Hepatocyte (in vitro differentiated cells): Measurements from ENCODE around the gene ADGRV1. TPM values are rescaled to one million over a fixed set of nuclear protein-coding genes. Genes with fewer than 3 reads are reported as not detected.

Experiments
- DNase-seq: peaks from one replicate; pipeline ENCODE4 v3.0.0-alpha.2; 2016; ENCODE audit warnings: low spot score
- H2AFZ ChIP-seq: fragments of 200-600 bp; sonication (generic); 2 replicates; pipeline ENCODE4 v1.6.0; 2016; ENCODE audit warnings: antibody characterized with exemption, mild to moderate bottlenecking
- H3K27ac ChIP-seq: fragments of 200-600 bp; sonication (generic); 2 replicates; pipeline ENCODE4 v1.5.1; 2016; ENCODE audit warnings: mild to moderate bottlenecking
- H3K27me3 ChIP-seq: fragments of 200-600 bp; sonication (generic); 2 replicates; pipeline ENCODE4 v1.6.1; 2016
- H3K36me3 ChIP-seq: fragments of 200-600 bp; sonication (generic); replicated peaks from 2 replicates; pipeline ENCODE4 v1.5.1; 2016; ENCODE audit warnings: low read depth; ENCODE audit not compliant: insufficient read depth
- H3K4me1 ChIP-seq: fragments of 200-600 bp; sonication (generic); 2 replicates; pipeline ENCODE4 v1.5.1; 2016; ENCODE audit warnings: mild to moderate bottlenecking, moderate library complexity; ENCODE audit not compliant: insufficient read depth
- H3K4me2 ChIP-seq: fragments of 200-600 bp; sonication (generic); 2 replicates; pipeline ENCODE4 v1.6.0; 2016
- H3K4me3 ChIP-seq: fragments of 200-600 bp; sonication (generic); 2 replicates; pipeline ENCODE4 v1.5.1; 2016; ENCODE audit warnings: mild to moderate bottlenecking
- H3K79me2 ChIP-seq: fragments of 200-600 bp; sonication (generic); 2 replicates; pipeline ENCODE4 v1.6.0; 2017; ENCODE audit warnings: mild to moderate bottlenecking
- H3K9me2 ChIP-seq: fragments of 200-600 bp; sonication (generic); replicated peaks from 2 replicates; pipeline ENCODE4 v1.6.0; 2017; ENCODE audit warnings: mild to moderate bottlenecking; ENCODE audit not compliant: insufficient read depth
- H3K9me3 ChIP-seq: fragments of 200-600 bp; sonication (generic); 2 replicates; pipeline ENCODE4 v1.5.1; 2016; ENCODE audit warnings: low read depth, mild to moderate bottlenecking
- H4K20me1 ChIP-seq: fragments of 200-600 bp; sonication (generic); 2 replicates; pipeline ENCODE4 v1.6.0; 2016; ENCODE audit warnings: mild to moderate bottlenecking; ENCODE audit not compliant: insufficient read depth, poor library complexity, severe bottlenecking
- CTCF ChIP-seq: fragments of 200-600 bp; sonication (generic); IDR thresholded peaks from 2 replicates; pipeline ENCODE4 v1.5.1; 2016; ENCODE audit warnings: antibody characterized with exemption, mild to moderate bottlenecking; ENCODE audit not compliant: poor library complexity
- EZH2 ChIP-seq: fragments of 200-600 bp; sonication (generic); IDR thresholded peaks from 2 replicates; pipeline ENCODE4 v1.6.1; 2016; ENCODE audit warnings: antibody characterized with exemption, mild to moderate bottlenecking, borderline replicate concordance
- EZH2phosphoT487 ChIP-seq: fragments of 200-600 bp; sonication (generic); IDR thresholded peaks from one replicate; pipeline ENCODE4 v1.6.1; 2018; ENCODE audit warnings: antibody characterized with exemption, mild to moderate bottlenecking, low read depth, moderate library complexity; ENCODE audit not compliant: unreplicated experiment, severe bottlenecking
- WGBS: methylation state at CpG from one replicate; pipeline ENCODE4 v1.1.6; 2016; ENCODE audit warnings: low lambda C conversion rate; ENCODE audit errors: missing lambda C conversion rate; 5-methylcytosine and 5-hydroxymethylcytosine counted together
- polyA plus RNA-seq: library from polyadenylated mRNA; unstranded; fragments of >200 nt; fragmentation: Nextera tagmentation; extraction: Ambion mirVana; gene quantifications from 2 replicates; pipeline ENCODE4 v1.2.1, GENCODE V29; 2016
- total RNA-seq: library from RNA; depleted of rRNA; stranded (reverse); fragments of >200 nt; gene quantifications from 2 replicates; pipeline ENCODE4 v1.2.3, GENCODE V29; 2014

The ADGRV1 gene
- total and polyA plus RNA-seq, 2 experiments from 2014 or later: 74.9 to 88.3 TPM

DNA sequence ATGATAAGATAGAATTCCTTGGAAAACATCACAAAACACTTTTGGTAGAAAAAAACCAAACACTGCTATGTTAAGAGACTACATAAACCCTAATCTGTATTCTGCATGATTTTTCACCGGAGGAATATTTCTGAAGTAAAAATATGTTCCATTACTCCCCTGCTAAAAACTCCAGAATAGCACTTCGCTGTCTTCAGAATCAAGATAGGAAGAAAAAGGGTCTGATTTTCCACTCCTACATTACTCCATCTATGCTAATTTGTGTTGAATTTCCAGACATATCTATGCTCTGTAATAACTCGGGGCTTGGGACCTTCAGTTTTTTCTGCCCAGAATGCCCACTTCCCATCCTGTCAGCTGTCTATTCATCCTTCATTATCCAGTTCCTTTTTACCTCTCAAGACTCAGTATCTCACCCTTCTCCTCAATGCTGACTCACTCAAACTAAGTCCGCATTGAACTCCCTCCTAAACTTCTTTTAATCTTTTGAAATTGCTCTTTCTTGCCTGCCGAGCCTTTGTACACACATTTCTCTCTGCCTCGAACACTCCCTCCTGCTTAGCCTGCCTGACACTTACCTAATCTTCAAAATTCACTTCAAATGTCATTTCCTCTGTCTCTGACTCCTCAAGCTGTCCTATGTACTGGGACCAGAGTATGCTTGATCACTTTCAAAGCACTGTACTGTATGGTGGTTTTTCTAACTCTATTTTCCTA lies 653.6 kb downstream of the ADGRV1 start:
- H3K4me3 ChIP-seq: no peak overlapping the region
- WGBS: 45% methylated on average over 6 of the region's 6 CpGs
- peaks cover 17% of the 10 kb centered on the region for H3K4me1 ChIP-seq
- H3K27me3 ChIP-seq: no peaks in the 10 kb centered on the region
- peak overlapping the region; percentile 46 for H3K4me2 ChIP-seq
- DNase-seq: peak; percentile 15
- no peaks in the 10 kb centered on the region for H3K79me2 ChIP-seq
- no peaks in the 10 kb centered on the region for H3K36me3 ChIP-seq
- no peaks in the 10 kb centered on the region for H3K9me2 ChIP-seq
- no peaks in the 10 kb centered on the region for H3K9me3 ChIP-seq
- peak overlapping the region; percentile 89 for H3K27ac ChIP-seq
- peak overlapping the region; percentile 11 for H2AFZ ChIP-seq
- TF ChIP-seq EZH2: no peak
- TF ChIP-seq CTCF: no peak
- TF ChIP-seq EZH2phosphoT487: no peak
- H4K20me1 ChIP-seq: no peaks in the 10 kb centered on the region

GRCh38 chr5:91212714-91213092 lies 654.1 kb downstream of the ADGRV1 start:
- Histone ChIP-seq H3K4me3 (no peak overlapping the region), H4K20me1 (no peaks in the 10 kb centered on the region), H3K9me3 (no peaks in the 10 kb centered on the region), H3K4me2 (peak overlapping the region; percentile 46), H3K36me3 (no peaks in the 10 kb centered on the region), H3K4me1 (peaks cover 17% of the 10 kb centered on the region), H3K27ac (peak overlapping the region; percentile 89), H3K79me2 (no peaks in the 10 kb centered on the region), H3K9me2 (no peaks in the 10 kb centered on the region), H3K27me3 (no peaks in the 10 kb centered on the region), H2AFZ (peak overlapping the region; percentile 11)
- TF ChIP-seq CTCF (no peak), EZH2phosphoT487 (no peak), EZH2 (no peak)
- DNase-seq: peak; percentile 83
- 38% methylated on average over 1 of the region's 1 CpG for WGBS

Other genes with a start within 250 kb of the ADGRV1 start
- gene CETN3, start 149.0 kb upstream of the ADGRV1 start, total RNA-seq: 15.7 and 25.2 TPM in 2 replicates
- 33.8 and 37.0 TPM in 2 replicates for gene CETN3, start 149.0 kb upstream of the ADGRV1 start, polyA plus RNA-seq
- gene MBLAC2, start 84.0 kb upstream of the ADGRV1 start, total RNA-seq: 6.8 and 7.6 TPM in 2 replicates
- gene MBLAC2, start 84.0 kb upstream of the ADGRV1 start, polyA plus RNA-seq: 2.9 and 3.7 TPM in 2 replicates
- 0.64 and 3.5 TPM in 2 replicates for gene POLR3G, start 83.9 kb upstream of the ADGRV1 start, total RNA-seq
- 0.79 and 1.0 TPM in 2 replicates for gene POLR3G, start 83.9 kb upstream of the ADGRV1 start, polyA plus RNA-seq
- 29.8 and 30.6 TPM in 2 replicates for gene LYSMD3, start 29.2 kb upstream of the ADGRV1 start, total RNA-seq
- 12.0 and 15.8 TPM in 2 replicates for gene LYSMD3, start 29.2 kb upstream of the ADGRV1 start, polyA plus RNA-seq